ENCODE results near the gene IGSF5.

Gene IGSF5

DNA sequence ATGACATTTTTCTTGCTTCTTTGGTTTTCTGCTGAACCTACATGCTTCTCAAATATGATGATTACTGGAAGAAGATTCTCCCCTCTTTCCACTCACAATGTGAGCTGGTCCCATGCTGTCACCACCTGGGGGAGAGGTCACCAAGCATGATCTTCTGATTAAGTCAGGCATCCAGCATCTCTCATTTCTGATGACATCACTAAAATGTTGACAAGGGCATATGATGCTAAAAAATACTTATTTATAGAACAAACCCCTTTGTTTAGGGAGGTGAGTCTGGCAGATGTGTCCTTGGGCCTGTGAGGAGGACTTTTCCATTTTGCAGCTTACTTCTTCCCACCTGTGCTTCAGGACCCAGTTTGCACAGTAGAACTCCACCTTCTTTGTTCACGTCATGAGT is 80.3 kb downstream of the IGSF5 start:
- DNase-seq (ENCODE audit: low read depth): no peak

DNA sequence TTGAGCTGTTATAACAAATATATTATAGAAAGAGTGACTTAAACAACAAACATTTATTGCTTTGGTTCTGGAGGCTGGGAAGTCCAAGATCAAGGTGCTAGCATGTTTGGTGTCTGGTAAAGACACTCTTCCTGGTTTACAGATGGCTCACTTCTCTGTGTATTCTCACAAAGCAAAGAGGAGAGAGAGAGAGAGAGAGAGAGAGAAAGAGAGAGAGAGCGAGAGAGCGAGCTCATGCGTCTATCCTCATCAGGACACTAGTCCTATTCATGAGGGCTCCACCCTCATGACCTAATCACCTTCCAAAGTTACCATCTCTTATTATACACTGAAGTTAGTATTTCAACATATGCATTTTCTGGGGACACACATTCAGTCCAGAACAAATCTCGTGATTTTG is 89.6 kb downstream of the IGSF5 start:
- DNase-seq (ENCODE audit: low read depth): no peak

DNA sequence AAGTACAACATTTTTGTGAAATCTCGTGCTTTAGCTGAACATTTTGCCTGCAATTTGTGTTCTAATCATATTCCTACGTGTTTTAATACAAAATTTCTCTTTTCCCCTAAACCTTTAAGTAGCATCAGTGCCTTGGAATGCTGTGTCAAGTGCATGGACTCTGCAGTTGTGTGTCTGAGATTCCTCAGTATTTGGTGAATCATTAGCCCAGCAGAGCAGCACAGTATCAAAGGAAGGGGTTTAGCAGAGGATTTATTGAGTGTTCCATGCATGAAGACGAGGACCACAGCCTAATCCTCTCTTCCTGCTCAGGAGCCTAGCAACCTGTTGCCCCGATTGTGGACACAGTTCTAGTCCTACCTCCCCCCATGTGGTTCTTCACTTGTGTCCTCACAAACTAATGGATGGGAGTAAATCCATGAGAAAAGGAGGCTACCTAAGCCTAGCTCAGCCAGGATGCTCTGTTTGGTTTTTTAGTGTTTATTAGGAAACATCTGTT is 92.9 kb downstream of the IGSF5 start:
- DNase-seq (ENCODE audit: low read depth): no peak

DNA sequence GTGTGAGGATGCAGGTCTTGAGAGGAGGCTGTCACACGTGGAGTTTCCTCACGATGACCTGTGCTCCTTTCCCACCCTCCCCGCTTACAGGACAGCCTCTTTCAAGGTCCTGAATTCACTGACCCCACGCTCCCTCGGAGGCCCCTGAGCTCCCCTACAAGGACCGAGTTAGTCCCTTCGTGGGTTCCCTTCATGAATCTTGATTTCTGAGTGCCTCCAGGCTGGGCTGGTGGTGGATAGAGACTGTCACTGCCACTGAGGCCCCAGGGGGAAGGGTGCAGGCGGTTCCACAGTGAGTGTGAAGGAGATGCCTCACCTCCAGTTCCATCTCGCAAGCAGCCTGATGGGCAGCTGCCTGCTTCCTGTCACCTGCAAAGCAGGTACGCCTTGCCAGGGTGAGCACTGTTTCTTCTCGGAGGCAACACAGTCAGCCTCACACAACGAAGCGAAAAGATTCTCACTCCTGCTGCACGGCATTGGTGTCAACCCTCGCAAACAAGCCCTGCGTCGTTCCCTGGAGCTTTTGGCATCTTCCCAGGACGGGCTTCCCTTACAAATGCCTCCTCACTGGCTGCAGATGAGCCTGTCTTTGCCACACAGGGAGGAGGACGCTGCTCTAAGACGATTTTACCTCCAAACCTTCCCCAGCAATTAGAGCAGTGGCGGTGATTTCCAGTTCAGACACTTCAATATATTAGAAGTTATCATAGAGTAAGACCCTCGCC is 95.6 kb downstream of the IGSF5 start:
- DNase-seq (ENCODE audit: low read depth): no peak

DNA sequence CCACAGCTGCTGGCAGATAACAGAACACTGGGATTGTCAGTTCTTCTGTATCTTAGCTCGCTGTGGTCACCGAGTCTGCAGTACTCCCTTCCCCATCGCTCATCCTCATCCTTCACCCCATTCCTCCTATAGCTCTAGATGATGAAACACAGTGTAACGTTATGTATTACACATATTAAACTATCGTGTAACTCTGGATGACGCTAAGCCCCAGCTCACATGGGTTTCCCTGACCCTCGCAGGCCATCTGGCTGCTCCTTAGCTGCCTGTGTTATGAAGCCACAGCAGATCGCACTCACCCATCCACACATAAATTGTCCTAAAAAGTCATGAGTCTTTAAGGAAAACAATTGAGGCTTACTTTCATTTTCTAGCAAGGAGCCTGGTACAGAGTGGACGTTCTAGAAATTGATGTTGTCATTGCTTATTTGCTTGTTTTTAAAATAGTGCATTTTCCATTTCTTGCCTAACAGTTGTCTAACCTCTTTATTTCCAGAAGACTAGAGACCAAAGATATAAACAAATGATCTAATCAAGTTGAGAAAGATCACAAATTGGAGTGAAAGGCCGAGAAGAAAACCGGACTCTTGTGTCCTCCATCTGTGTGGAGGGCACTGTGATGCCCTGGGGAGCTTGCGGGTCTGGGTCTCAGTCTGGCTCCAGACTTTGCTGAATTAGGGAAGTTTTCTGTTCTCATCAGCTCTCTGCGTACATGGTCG is 97.9 kb downstream of the IGSF5 start:
- no peak for DNase-seq (ENCODE audit: low read depth)

DNA sequence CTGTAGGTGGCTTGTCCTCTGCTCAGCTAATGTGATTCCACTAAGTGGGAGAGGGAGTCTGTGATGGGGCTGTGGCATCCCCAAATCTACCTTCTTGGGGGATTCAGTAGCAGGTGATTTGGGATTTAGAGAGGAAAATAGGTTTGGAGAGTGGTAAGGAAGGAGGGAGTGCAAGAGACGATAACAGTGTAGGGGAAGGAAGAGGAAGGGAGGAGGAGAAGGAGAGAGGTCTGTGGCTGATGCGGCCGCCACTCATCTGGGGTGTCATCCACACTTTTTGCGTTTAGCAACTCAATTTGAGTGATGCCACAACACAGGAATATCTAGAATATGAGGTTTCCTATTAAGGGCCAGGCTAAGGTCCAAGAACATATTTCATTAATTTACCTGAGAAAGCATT is 98.5 kb downstream of the IGSF5 start:
- no peak for DNase-seq (ENCODE audit: low read depth)

DNA sequence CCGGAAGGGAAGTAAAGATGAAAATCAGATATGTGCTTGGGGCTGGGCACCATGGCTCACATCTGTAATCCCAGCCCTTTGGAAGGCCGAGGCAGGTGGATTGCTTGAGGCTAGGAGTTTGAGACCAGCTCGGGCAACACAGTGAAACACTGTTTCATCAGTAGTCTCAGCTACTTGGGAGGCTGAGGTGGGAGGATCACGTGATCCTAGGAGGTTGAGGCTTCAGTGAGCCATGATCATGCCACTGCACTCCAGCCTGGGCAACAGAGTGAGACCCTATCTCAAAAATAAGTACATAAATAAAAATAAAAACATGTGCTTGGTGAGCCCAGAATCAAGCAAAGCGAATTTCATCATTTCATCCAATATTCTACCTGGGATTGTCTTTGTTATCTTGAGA is 98.9 kb downstream of the IGSF5 start:
- no peak for DNase-seq (ENCODE audit: low read depth)

DNA sequence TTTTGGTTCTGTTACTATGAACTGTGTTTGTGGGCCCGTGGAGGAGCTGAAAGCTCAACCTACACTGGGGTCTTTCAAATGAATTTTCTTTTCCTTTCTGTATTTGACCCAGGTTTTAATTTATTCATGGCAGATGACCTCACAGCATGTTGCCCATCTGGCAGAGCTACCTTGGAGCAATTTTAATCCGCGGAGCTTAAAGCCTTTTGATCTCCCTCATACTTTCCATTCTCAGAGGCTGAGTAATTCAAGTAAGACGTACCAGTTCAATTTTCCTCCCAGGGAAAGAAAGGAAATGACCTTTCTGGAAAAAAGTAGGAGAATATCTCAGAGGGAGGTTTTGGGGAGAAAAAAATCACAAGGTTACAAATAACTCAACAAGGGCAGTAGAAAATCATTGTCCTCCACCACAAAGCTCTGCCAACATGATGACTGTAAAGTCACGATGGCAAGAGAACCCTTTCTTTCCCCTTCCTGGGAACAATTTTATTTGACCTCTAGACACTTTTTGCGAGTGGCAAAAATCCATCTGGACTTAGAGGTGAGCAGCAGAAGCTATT is 100.7 kb downstream of the IGSF5 start:
- no peak for DNase-seq (ENCODE audit: low read depth)

DNA sequence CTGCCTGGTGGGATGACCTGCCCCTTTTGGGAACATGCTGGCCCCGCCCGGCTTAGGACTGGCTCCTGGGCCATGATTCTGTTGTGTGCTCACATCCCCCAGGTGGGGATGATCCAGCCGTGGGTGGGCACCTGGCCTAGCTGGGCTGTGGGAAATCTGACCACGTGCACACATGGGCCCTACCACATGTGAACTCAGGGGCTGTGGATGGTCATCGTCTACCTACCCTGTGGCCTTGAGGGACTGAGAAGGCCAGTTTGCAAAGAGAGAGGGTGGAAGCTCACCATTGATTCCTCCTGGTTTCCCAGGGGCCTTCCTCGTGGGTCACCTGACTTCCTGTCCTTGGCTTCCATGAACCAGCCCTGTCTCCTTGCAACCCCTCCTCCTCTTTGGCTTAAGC is 102.9 kb downstream of the IGSF5 start:
- no peak for DNase-seq (ENCODE audit: low read depth)

DNA sequence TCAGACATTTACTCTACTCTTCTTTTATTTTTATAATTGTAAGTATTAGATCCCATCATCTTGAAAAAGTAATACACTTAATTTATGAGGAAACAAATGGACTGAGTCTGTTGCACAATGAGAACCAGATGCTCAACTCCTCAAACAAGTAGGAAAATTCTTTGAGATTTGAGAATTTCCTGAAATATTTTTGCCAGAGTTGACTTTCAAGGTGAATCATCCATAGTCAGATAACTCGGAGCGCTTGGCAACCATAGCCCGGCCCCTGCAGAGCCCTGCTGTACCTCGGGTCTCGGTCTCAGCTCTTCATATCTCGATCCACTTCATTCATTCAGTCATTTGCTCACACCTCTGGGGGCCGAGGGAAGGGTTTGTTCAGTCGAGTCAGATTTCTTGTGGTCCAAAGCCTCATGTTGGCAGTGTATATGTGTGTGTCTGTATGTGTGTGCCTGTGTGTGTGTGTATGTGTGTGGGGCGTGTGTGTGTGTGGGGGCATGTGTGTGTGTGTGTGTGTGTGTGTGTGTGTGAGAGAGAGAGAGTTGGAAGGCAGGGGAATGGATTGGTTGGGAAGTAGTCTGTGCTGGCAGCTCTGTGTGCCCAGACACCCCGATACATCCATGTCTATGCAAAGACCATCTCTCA is 104.2 kb downstream of the IGSF5 start:
- DNase-seq (ENCODE audit: low read depth): no peak

DNA sequence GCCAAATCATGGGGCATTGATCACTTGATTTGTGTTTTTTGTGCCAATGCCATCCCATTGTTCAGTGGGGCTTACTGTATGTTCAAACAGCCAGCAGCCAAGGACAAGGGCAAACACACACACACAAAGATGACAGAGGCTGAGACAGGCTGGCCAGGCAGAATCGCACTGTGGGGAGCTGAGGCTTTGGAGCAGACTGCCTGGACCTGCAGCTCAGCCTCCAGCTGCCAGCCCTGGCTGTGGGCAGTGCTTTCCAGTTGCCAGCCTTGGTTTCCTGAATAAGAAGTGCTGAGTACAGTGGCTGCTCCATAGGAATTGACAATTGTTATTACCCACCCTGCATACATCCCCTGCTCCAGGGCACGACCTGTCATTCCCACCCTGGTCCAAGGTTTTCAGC is 105.3 kb downstream of the IGSF5 start:
- DNase-seq (ENCODE audit: low read depth): no peak

DNA sequence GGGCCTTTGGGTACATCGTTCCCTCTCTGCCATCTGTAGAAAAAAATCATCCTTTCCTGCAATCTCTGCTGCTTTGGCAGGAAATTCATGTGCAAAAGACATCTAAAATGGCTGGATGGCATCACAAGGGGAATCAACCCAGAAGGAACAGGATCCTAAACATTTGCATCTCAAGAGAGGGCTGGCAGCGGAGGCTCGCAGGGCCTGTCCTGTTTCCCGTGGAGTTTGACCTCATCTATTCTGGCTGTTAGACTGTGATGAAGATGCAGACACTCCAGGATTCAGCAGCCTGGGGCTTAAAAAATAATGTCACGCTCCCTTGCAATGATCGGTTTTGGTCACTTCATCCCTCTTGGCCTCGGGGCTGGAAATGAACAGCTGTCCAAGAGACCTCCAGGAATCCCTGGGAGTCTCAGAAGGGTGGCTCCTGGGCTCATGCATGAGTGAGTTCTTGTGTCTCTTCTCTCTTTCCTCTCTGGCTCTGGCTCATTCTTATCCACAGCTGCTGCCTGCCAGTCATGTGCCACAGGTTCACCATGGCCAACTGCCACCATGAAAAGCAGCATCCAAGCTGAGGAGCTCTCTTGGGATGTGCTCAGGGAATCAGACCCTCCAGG is 106.1 kb downstream of the IGSF5 start:
- DNase-seq (ENCODE audit: low read depth): no peak

Measured in activated gamma-delta T cell treated with anti-CD3 and anti-CD28 coated beads, Interleukin-2, amount 50 U/mL, for 16 hours (primary cell).